ENCODE data around the gene CDHR1.

The CDHR1 gene

DNA sequence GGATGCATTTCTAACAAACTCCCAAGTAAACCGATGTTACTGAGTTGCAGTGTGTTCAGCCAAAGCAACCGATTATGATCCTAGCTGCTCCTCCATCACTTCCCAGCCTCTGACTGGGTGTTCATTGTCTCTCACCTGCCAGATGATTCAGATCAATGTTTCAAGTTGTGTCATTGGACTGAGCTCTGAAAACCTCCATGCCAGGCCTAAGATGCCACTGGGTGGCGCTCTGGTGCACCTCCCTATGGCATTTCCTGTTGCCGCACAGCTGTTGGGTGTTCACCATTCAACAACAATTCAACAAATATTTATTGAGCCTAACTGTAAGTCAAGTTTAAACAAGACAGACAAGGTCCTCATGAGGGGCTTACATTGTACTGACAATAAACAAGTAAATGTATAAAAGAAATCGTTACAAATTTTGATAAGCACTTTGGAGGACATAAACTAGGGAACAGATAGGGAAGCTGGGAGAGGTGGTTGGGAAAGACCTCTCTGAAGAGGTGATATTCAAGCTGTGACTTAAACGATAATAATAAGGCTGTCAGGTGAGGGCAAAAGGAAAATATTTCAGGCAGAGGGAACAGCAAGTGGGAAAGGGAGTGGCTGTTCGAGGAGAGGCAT lies 73.3 kb downstream of the CDHR1 start:
- DNase-seq = peak; percentile 48

DNA sequence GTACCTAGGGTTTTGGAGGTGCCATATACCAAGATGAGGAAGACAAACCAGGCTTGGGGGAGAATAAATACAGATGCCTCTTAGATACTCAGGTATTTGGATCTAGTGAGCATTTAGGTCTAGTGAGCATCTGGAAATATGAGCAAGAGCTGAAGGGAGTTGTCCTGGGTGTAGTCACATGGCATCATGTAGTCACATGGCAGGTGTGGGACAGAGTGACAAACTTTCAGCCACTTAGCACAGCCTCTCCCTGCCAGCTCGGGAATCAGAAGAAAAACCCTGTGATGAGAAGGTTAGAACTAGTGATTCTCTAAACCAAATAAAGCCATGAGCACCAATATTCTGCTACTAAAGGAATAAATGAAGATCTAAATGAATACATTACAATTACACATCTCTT lies 74.8 kb downstream of the CDHR1 start:
- DNase-seq = no peak

All from central memory CD4-positive, alpha-beta T cell (primary cell).